Heart left ventricle (tissue), 13 donors: ENCODE results near the gene RUNX3.

Experiments
- CTCF ChIP-seq, 12 donors: fragments of 200-600 bp; sonication (generic) in 4 of 12; IDR thresholded peaks; one replicate each; pipeline versions ENCODE4 v1.5.0 to v1.8.0; 2018 to 2022; ENCODE audit warnings: antibody characterized with exemption in 12 of 12, mild to moderate bottlenecking in 5 of 12
- POLR2A ChIP-seq, 2 donors: fragments of 450-650 bp; IDR thresholded peaks; one replicate each; pipeline ENCODE4 v1.6.1; 2017; ENCODE audit warnings: antibody characterized with exemption in 2 of 2, mild to moderate bottlenecking in 2 of 2, moderate library complexity in 2 of 2
- donor health status: ischemic (EF 13 %, LVEDD 7.1; RV severe dilation, severe dysfunction).
- donor health status: DM: no; HTN: yes; CAD: no.
- donor health status: DM: no; HTN: no; CAD: no.
- donor health status: ischemic (EF 25% LVEDD 6.9; RV normal size, moderate dysfunction).
- donor health status: ischemic (EF 25% LVEDD 5.7; RV mildly dilated, moderate dysfunction).
- donor health status: ischemic (EF 35%, LVEDD 5.7; RV mildly dilated, moderate dysfunction).
- donor health status: nonischemic (EF 11% LVEDD 7.7; RV severe dilation, severe dysfunction).
- donor health status: DM: yes; HTN: yes; CAD: no.
- donor health status: PGD.
- donor health status: ischemic (EF 29% LVEDD 5.4; RV normal size, mild dysfunction).
- donor health status: nonischemic (EF 23%, LVEDD 6.1; RV moderate dilation, normal function).

GRCh38 chr1:24960071-24960801, 30.2 kb upstream of the RUNX3 start:
- TF ChIP-seq CTCF (IDR thresholded peaks at IDR 0.05): no peak
- TF ChIP-seq POLR2A (IDR thresholded peaks at IDR 0.05): no peak
